HepG2 (cell line): ENCODE measurements around the gene THBD. TPM values are rescaled to one million over a fixed set of nuclear protein-coding genes. Genes with fewer than 3 reads are reported as not detected.

Experiments used
- ATAC-seq: fragments of 200-7000 bp; cut with Tn5 transposase; 3 replicates; pipeline ENCODE4 v1.9.1; 2020; ENCODE audit warnings: mild to moderate bottlenecking, moderate library complexity
- BruUV-seq: library from RNA; stranded (reverse); fragments of 400-500 nt; replicated peaks from 2 replicates; lab custom pipeline; 2021; lab: Mats Ljungman, UMichigan
- CTCF ChIA-PET: fragments of 300-600 bp; formaldehyde crosslinking; extraction: SDS; loops from one replicate; lab custom pipeline; 2021; ENCODE audit warnings: low total read pairs, inconsistent platforms, low intra/inter-chr PET ratio; lab: Yijun Ruan, JAX
- POLR2A ChIA-PET: fragments of 350-600 bp; sonication (Branson Sonifier 250); formaldehyde crosslinking; loops from one replicate; lab custom pipeline; 2020; ENCODE audit warnings: antibody characterized with exemption, inconsistent platforms; lab: Yijun Ruan, JAX
- DNase-seq: peaks from one replicate; pipeline ENCODE4 v3.0.0-alpha.2; 2015; ENCODE audit warnings: low spot score
- FAIRE-seq: peaks from 3 replicates; lab custom pipeline; 2011; peaks lifted over from hg19 to GRCh38; lab: Jason Lieb, UNC
- H2AFZ ChIP-seq: one replicate; pipeline ENCODE4 v1.6.1; 2011; ENCODE audit warnings: low read length, inconsistent platforms
- H3K27ac ChIP-seq: fragments of 300-600 bp; 3 replicates; pipeline ENCODE4 v1.8.0; 2011; ENCODE audit warnings: mixed run types, mild to moderate bottlenecking, mixed read lengths, low read length, inconsistent platforms; ENCODE audit not compliant: insufficient read depth; ENCODE audit errors: extremely low read length
- H3K27me3 ChIP-seq, 2 experiments: fragments of 200-600 bp in 1 of 2; 2 replicates in 1 of 2; 3 replicates in 1 of 2; pipeline versions ENCODE4 v1.6.0 to v1.8.0; 2011; ENCODE audit warnings: low read length in 2 of 2, mild to moderate bottlenecking in 2 of 2, moderate library complexity in 2 of 2, inconsistent platforms in 1 of 2; ENCODE audit not compliant: insufficient read depth in 2 of 2, control insufficient read depth in 1 of 2
- H3K36me3 ChIP-seq, 2 experiments: fragments of 200-600 bp in 1 of 2; replicated peaks in 1 of 2; 2 replicates in 1 of 2; 3 replicates in 1 of 2; pipeline versions ENCODE4 v1.5.1 to v1.8.0; 2011; ENCODE audit warnings: low read length in 2 of 2, inconsistent platforms in 1 of 2; ENCODE audit not compliant: insufficient read depth in 2 of 2, control insufficient read depth in 1 of 2
- H3K4me1 ChIP-seq: 2 replicates; pipeline ENCODE4 v1.5.1; 2012; ENCODE audit warnings: low read length, inconsistent platforms; ENCODE audit not compliant: insufficient read depth
- H3K4me2 ChIP-seq: 2 replicates; pipeline ENCODE4 v1.6.0; 2011; ENCODE audit warnings: low read depth, low read length, inconsistent platforms
- H3K4me3 ChIP-seq, 3 experiments: fragments of 200-600 bp in 1 of 3; sonication (generic), shearing (Covaris generic) in 1 of 3; replicated peaks in 1 of 3; 2 replicates each; pipeline ENCODE4 v1.5.1; 2011 to 2016; ENCODE audit warnings: low read length in 3 of 3, inconsistent platforms in 2 of 3, low read depth in 2 of 3, mild to moderate bottlenecking in 2 of 3, control low read depth in 1 of 3, mixed read lengths in 1 of 3; ENCODE audit not compliant: insufficient read depth in 1 of 3
- H3K79me2 ChIP-seq: one replicate; pipeline ENCODE4 v1.6.1; 2011; ENCODE audit warnings: low read length, inconsistent platforms; ENCODE audit not compliant: insufficient read depth
- H3K9ac ChIP-seq: 2 replicates; pipeline ENCODE4 v1.6.0; 2011; ENCODE audit warnings: mild to moderate bottlenecking, low read depth, low read length, inconsistent platforms; ENCODE audit not compliant: insufficient read depth
- H3K9me3 ChIP-seq: 2 replicates; pipeline ENCODE4 v1.5.1; 2012; ENCODE audit warnings: mild to moderate bottlenecking, low read length
- H4K20me1 ChIP-seq: 2 replicates; pipeline ENCODE4 v1.6.0; 2011; ENCODE audit warnings: inconsistent platforms, mild to moderate bottlenecking, low read length, moderate library complexity; ENCODE audit not compliant: insufficient read depth
- CEBPB ChIP-seq: IDR thresholded peaks from 2 replicates; pipeline ENCODE4 v1.6.1; 2011; ENCODE audit warnings: low read depth, low read length, improper control_type of control experiment, borderline replicate concordance
- KDM1A ChIP-seq: IDR thresholded peaks from 2 replicates; pipeline ENCODE4 v1.6.1; 2016; ENCODE audit warnings: missing compliant biosample characterization
- KLF13 ChIP-seq: sonication (generic); formaldehyde crosslinking; IDR thresholded peaks from 2 replicates; pipeline ENCODE4 v1.4.0; 2020; ENCODE audit warnings: mild to moderate bottlenecking, missing genetic modification reagents
- MTF1 ChIP-seq: sonication (generic); formaldehyde crosslinking; IDR thresholded peaks from 2 replicates; pipeline ENCODE4 v1.5.0; 2020; ENCODE audit warnings: missing genetic modification reagents
- TMF1 ChIP-seq: sonication (generic); formaldehyde crosslinking; IDR thresholded peaks from 2 replicates; pipeline ENCODE4 v1.8.1; 2022; ENCODE audit warnings: low read depth, missing genetic modification reagents
- ZNF780A ChIP-seq: sonication (generic); formaldehyde crosslinking; IDR thresholded peaks from 2 replicates; pipeline ENCODE4 v1.8.0; 2022; ENCODE audit warnings: mild to moderate bottlenecking, missing genetic modification reagents, moderate library complexity
- ZZZ3 ChIP-seq: sonication (generic); formaldehyde crosslinking; IDR thresholded peaks from 2 replicates; pipeline ENCODE4 v1.4.0; 2020; ENCODE audit warnings: missing genetic modification reagents, mild to moderate bottlenecking, borderline replicate concordance
- WGBS: methylation state at CpG from one replicate; pipeline ENCODE4 v1.1.6; 2017; ENCODE audit warnings: low lambda C conversion rate; 5-methylcytosine and 5-hydroxymethylcytosine counted together
- in situ Hi-C: cut with HindIII; loops from 2 replicates; pipeline ENCODE4 v1.10.0; 2017; ENCODE audit warnings: low pct_unique_long_range_greater_than_20kb; ENCODE audit not compliant: extremely low pct_ligation_motif_present
- intact Hi-C: fragments of 100-400 bp; cut with micrococcal nuclease; formaldehyde crosslinking; loops from one replicate; pipeline ENCODE4 v1.10.0; 2022; ENCODE audit not compliant: unreplicated experiment
- polyA plus RNA-seq, 8 experiments: library from polyadenylated mRNA; depleted of rRNA in 3 of 8; stranded (reverse) in 7 of 8; unstranded in 1 of 8; fragments of >200 nt; fragmentation: Illumina TruSeq in 4 of 8; extraction: Trizol in 4 of 8; gene quantifications; 2 replicates each; pipeline versions ENCODE4 v1.2.1 to v1.2.3, GENCODE V29; 2011 to 2016; ENCODE audit warnings: low read depth in 4 of 8, missing spikeins in 1 of 8, mixed read lengths in 1 of 8; ENCODE audit not compliant: insufficient read depth in 1 of 8
- total RNA-seq, 5 experiments: library from RNA; depleted of rRNA; stranded (reverse); fragments of >200 nt; fragmentation: Illumina TruSeq; extraction: Trizol; gene quantifications; 2 replicates each; pipeline ENCODE4 v1.2.3, GENCODE V29; 2016; ENCODE audit warnings: low read depth in 1 of 5

THBD gene
- total and polyA plus RNA-seq, 2 of the 13 experiments (the other 11 are each of a cell fraction or from before 2014, with no cell fraction given), result 0.03 TPM; not detected in 1

DNA sequence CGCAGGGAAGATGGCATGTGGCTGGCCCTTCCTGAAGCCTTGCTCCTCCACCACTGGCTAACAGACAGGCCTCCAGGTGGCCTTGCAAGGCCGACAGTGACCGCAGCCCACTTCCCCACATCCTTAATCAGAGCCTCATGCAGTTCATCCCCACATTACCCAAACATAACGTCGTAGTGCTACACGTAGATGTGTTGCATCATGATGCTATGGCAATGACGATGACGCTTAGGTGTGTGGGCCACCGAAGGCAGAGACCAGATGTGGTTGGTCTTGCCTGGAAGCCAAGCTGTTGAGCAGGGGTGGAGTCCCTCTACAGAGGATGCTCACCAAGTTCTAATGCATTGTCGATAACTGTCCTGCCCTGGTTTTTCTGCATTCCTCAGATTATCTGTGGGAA is 31.0 kb upstream of the THBD start:
- no peak for FAIRE-seq
- 16% methylated on average over 10 of the region's 10 CpGs for WGBS

DNA sequence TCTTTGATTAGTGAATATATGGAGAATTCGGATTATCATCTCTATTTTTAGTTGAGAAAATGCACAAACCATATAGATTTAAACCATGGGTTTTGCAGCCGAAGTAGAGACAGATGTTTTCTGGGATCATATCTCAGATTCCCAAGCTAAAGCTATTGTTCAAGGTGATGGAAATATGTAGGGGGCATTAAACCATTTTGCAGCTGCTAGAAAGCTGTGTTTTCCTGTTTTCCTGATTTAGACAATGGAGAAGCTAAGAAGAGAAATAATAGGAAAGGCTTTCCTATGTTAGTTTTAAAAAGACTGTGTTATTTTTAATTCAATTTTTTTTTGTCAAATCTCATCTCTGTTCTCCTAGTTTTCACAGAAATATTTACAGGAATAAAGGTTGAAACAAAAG is 30.5 kb upstream of the THBD start:
- no peak overlapping the region for H2AFZ ChIP-seq
- DNase-seq, result no peak
- BruUV-seq, result no TSS peak
- intact Hi-C loops, result loop anchor here (10.0 kb wide), 1 partner anchor 385 kb away; no protein-coding TSS in a partner anchor
- no peak overlapping the region for H3K4me3 ChIP-seq
- H3K4me1 ChIP-seq, result no peaks in the 10 kb centered on the region
- no peak overlapping the region for H3K9ac ChIP-seq
- H3K27me3 ChIP-seq, result no peaks in the 10 kb centered on the region; a peak in 1 of 5 replicates
- WGBS, result 0% methylated on average over 2 of the region's 2 CpGs
- in situ Hi-C loops, result no loop called here
- H3K27ac ChIP-seq, result no peak overlapping the region
- CTCF ChIA-PET, result no interaction called here
- no peaks in the 10 kb centered on the region for H4K20me1 ChIP-seq
- ATAC-seq, result no peak
- TF ChIP-seq KDM1A (CRISPR knock-in tag) (no peak), ZNF780A (CRISPR knock-in tag) (no peak), ZZZ3 (no peak), TMF1 (no peak), MTF1 (CRISPR knock-in tag) (no peak)
- no peak for FAIRE-seq
- H3K4me2 ChIP-seq, result no peak overlapping the region
- H3K79me2 ChIP-seq, result no peaks in the 10 kb centered on the region
- H3K9me3 ChIP-seq, result no peaks in the 10 kb centered on the region
- H3K36me3 ChIP-seq, result no peaks in the 10 kb centered on the region
- POLR2A ChIA-PET, result no interaction called here

More for the DNA sequence above, 31.0 kb upstream of the THBD start:
- in situ Hi-C loops (no loop called here), intact Hi-C loops (no loop called here)
- H3K9me3 ChIP-seq, result no peaks in the 10 kb centered on the region
- no peaks in the 10 kb centered on the region for H3K4me1 ChIP-seq
- TF ChIP-seq KLF13 (CRISPR knock-in tag) (no peak), CEBPB (peak; percentile 61; the same call in 1 of the 2 replicates)
- no peak overlapping the region for H3K4me2 ChIP-seq
- no peaks in the 10 kb centered on the region; a peak in 1 of 5 replicates for H3K27me3 ChIP-seq
- ChIA-PET POLR2A (no interaction called here), CTCF (no interaction called here)
- DNase-seq (no peak), ATAC-seq (no peak)
- no peaks in the 10 kb centered on the region for H4K20me1 ChIP-seq
- H3K79me2 ChIP-seq, result no peaks in the 10 kb centered on the region
- no peak overlapping the region for H2AFZ ChIP-seq
- H3K9ac ChIP-seq, result no peak overlapping the region
- no peaks in the 10 kb centered on the region for H3K36me3 ChIP-seq
- BruUV-seq, result no TSS peak
- H3K4me3 ChIP-seq, result no peak overlapping the region
- no peak overlapping the region for H3K27ac ChIP-seq
